Skin of body (tissue), 2 donors: ENCODE measurements around the gene VSTM2L. TPM values are rescaled to one million over a fixed set of nuclear protein-coding genes. Genes with fewer than 3 reads are reported as not detected.

ENCODE experiments used
- DNase-seq: peaks from one replicate; lab custom pipeline; 2025; lab: John Stamatoyannopoulos, UW
- total RNA-seq: library from RNA; depleted of rRNA; stranded (reverse); fragments of >200 nt; gene quantifications from one replicate; pipeline ENCODE4 v1.2.3, GENCODE V29; 2014

Gene VSTM2L
- total RNA-seq, 1 donor from 2014 or later: 4.1 TPM

DNA sequence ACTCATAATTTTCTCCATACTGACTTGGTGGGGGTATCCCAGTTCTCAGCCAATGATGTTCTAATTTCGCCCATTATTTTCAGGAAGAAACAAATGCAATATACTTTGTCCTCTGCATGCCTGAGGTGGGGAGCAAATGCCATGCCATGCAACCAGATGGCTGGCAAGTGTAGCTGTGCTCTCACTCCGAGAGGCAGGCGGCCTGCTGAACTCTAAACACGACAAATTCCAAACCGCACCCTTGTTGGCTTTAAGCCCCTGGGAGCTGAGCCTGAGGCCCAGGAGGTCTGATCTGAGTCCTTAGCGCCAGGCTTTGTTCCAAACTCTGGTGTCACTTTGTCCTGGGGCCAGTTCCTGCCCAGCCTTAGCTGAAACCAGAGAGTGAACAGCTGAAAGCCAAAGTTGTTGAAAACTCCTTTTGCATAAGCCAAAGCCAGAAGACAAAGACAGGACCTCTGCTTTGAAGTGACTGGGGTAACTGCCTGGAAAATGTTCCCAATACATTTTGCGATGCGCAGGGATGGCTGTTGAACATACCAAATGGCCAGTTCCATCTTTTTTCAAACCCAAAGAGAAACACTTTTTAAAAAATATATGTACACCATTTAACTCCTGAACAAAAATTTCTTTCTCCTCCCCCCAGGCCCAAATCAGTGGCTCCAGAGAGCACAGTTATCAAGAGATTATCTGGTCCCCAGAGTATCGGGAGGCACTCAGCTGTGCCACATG, 84.1 kb downstream of the VSTM2L start:
- peak; percentile 78 for DNase-seq

DNA sequence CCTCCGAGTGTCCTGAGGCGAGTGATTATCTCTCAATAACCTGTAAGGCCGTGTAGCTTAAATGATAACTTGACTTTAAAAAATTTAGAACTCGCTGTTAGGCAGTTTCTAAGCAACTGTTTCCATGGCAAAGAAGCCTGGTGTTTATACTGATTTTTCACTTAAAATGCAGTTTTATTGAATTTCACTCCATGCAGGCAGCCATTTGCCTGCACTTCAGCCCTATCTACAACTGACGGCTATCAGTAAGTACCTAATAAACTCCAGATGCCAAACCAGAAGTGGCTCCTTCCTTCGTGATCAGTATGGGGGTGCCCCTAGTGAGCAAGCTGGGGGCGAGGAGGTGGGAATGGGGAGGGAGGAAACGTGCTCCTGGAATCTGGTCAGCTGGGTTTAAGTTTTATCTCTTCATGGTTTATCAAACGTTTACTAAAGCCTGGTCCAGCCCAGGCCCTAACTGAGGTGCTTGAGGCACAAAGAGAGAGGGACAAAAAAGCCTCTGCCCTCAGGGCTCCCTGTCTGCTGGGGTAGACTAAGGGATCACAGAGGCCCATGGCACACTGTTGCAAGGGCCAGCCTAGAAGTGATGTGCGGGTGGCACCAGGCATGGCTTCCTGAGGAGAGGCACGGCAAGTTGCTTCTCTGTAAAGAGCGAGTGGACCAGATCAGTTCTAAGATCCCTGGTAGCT, 84.8 kb downstream of the VSTM2L start:
- DNase-seq: no peak

DNA sequence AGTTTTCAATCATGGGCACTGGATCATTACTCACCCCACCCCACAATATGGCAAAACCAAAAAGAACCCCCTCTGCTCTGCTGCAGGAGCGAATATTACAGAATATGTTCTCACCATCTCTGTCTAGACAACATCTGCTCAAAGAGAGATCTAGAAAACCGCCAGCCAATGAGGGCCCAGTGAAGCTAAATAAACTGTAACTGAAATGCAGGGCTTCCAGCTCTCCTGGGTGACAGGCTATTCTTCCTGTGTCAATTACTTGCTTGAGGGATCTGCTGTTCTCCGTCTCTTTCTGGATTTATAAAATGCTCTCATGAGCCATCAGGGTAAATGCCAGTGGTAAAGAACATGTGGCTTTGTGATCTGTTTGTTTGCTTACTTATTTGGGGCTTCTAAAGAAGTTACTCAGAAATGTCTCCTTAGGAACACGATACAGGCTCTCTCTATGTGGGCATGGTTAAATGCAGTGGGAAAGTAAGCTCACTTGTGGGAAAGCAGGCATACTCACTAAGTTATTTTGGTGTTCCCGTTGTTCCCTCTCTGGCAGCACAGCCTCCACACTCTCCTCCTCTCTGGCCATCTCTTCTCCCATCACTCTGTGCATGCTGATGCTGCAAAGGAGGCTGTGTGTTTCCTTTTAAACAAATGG, 85.5 kb downstream of the VSTM2L start:
- peak; percentile 31 for DNase-seq

DNA sequence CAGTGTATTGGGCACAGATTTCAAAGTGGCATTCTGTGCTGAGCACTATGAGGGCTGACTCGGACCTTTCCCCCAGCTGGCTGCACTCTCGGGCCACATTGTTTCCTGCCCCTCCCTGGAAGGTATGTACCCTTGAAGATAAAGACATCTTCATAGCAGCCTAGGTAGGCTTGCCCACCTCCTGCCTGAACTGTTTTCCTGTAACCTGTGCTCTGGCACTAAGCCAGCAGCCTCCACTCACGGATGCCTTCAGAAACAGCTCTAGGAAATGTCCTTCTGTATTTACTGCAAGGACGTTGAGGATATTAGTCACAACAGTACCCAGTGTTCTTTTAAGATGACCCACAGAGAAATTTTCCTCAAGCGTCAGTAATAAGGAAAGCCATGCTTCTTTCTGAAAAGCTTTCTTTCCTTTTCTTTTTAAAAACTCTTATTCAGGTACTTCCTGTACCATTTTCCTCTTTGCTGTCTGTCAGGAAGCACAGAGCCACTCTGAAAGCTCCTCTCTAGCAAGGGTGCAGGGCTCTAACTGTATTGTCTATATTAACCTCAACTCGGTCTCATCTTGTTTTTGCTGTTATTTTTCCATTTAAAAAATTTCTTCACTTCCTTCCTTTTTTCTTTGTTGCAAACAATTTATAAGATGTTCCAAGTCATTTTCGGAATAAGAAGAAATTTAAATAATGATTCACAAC, 86.8 kb downstream of the VSTM2L start:
- DNase-seq: no peak

DNA sequence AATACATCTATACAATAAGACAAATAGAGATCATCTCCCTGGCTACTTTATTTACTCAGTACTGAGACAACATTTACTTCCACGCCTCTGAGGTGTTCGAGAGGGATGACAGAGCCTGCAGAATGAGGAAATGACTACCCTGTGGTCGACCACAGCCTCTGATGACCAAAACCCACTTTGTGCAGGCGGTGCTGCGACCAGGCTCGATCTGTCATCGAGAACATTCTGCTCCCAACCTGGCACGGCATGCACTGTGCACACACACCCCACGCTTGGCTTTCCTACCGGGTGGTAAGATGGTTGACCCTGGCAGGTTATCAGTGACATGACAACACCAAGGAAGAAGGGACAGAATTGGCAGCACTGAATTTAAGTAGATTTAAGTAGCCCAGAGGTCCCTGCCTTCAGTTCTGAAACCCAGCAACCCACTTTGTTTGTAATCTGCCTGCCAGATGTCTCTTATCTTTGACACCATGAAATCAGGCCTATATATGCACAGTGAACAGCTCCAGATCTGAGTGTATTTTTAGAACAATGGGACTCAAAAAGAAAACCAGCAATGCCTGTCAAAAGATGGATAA, 87.7 kb downstream of the VSTM2L start:
- no peak for DNase-seq

DNA sequence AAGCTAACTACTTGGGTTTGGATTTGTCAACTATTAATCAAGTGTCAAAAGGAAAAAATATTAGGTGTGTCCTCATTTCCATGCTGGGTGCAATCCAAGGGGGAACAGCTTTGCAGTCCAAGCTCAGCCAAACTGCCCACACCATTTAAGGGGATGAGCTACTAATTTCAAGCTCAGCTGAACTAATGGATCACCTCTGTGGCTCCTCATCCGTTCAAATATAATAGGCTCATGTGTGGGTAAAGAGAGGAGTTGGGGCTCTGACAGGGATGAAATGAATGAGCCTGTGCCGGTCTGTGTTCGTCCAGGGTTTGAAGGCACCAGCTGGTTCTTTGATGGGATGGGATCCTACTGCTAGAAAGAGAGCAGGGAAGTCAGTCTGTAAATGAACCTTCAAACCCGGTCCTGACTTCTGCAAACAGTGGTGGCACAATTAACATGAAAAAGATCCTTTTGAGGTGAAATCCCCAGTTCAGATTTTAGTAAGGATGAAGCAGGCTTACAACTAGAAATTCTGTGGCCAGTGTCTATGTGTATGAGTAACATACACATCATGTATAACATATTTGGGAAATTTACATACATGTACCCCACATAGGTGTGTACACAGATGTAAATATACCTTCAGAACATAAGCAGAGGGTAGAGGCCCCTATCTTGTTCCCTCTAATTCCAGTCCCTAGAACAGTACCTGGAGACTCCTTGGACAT, 88.4 kb downstream of the VSTM2L start:
- DNase-seq: no peak

DNA sequence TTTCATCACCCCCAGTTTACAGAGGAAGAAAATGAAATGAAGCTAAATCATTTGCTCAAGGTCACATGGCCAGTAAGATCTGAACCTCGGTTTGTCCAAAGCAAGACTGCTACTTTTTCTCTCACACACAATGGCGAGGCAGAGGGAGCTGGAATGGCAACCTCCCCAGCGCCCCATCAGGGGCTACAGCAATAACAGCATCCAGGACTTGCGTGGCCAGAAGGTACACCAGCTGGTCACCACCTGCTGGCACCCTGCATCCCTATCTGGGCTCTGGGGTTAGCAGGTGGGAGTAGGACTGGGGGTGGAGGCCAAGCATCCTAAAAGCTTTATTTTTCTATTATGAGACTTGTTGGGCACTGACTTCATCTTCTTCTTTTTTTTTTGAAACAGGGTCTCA, 89.0 kb downstream of the VSTM2L start:
- no peak for DNase-seq

DNA sequence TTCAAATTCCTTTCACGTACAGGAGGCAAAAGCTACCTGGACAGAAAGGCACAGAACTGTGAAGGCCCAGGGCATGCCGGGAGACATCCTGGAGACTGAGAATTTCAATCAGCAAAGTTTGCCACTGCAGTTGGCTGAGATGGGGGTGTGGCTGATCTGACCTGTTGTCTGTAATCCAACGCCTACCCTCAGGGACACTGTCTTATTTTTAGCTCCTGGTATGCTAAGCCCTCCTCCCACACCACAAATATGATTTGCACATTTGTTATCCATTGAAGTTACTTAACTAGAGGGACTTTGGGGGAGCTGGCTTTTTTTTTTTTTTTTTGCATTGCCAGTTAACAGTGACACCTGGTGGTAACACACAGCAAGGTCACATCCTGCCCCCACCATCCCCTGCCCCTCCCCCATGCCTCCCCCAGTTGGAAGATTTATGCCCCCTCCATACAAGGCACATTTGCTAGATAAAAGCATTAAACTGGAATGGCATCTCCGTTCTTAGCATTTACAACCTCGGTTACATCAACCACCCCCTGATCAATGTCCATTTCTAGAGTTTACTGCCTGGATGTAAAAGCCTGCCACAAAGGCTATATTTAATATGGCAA, 90.0 kb downstream of the VSTM2L start:
- peak; percentile 74 for DNase-seq

DNA sequence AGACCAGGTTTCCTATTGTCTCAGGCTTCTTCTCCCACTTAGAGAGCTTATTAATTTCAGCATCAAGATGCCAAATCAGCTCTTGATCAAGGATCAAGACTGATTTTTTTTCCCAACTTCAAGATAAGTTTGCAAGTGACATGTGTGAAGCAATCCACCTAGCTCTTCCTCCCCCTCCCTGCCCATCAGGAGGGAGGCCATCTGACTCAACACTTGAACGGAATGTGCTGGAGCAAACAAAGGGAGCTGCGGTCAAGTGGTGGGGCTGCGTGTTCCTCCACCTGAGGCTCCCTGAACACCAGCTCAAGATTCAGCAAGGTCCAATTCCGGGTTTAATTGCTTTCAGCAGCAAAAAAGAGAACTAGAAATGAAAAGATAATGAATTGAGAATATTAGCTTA, 91.6 kb downstream of the VSTM2L start:
- DNase-seq: no peak

Other genes with a start within 250 kb of the VSTM2L start
- gene CTNNBL1, start 209.1 kb upstream of the VSTM2L start, total RNA-seq: 25.7 TPM
- gene TTI1, start 130.3 kb downstream of the VSTM2L start, total RNA-seq: 23.8 TPM
- 40.2 TPM for gene RPRD1B, start 130.6 kb downstream of the VSTM2L start, total RNA-seq